Heart left ventricle (tissue), 16 donors: Measurements from ENCODE around the gene ITGA11. TPM values are rescaled to one million over a fixed set of nuclear protein-coding genes. Genes with fewer than 3 reads are reported as not detected.
A peak's percentile ranks its signal among the peaks of the same experiment; 100 is the strongest.

ENCODE experiments used
- ATAC-seq, 4 donors: fragments of 200-7000 bp; cut with Tn5 transposase; one replicate each; pipeline ENCODE4 v1.9.1; 2020 to 2022; ENCODE audit warnings: moderate library complexity in 4 of 4, mild to moderate bottlenecking in 3 of 4, moderate number of reproducible peaks in 1 of 4
- DNase-seq, 5 donors: peaks; one replicate each; pipeline ENCODE4 v3.0.0-alpha.2; 2020
- H3K27ac ChIP-seq, 12 donors: fragments of 200-600 bp; sonication (generic) in 4 of 12; one replicate each; pipeline versions ENCODE4 v1.5.0 to v1.8.0; 2016 to 2022; ENCODE audit warnings: mild to moderate bottlenecking in 2 of 12
- H3K27me3 ChIP-seq, 9 donors: fragments of 200-600 bp; sonication (generic) in 2 of 9; one replicate each; pipeline versions ENCODE4 v1.5.1 to v1.8.0; 2016 to 2022; ENCODE audit warnings: mild to moderate bottlenecking in 3 of 9
- H3K36me3 ChIP-seq, 9 donors: fragments of 200-600 bp; sonication (generic) in 2 of 9; one replicate each; pipeline versions ENCODE4 v1.5.0 to v1.8.0; 2018 to 2022; ENCODE audit warnings: mild to moderate bottlenecking in 2 of 9
- H3K4me1 ChIP-seq, 12 donors: fragments of 200-600 bp; sonication (generic) in 4 of 12; one replicate each; pipeline versions ENCODE4 v1.5.0 to v1.8.0; 2016 to 2022; ENCODE audit warnings: mild to moderate bottlenecking in 3 of 12
- H3K4me3 ChIP-seq, 12 donors: fragments of 200-600 bp; sonication (generic) in 4 of 12; one replicate each; pipeline versions ENCODE4 v1.5.0 to v1.8.0; 2017 to 2022; ENCODE audit warnings: mild to moderate bottlenecking in 9 of 12, moderate library complexity in 4 of 12
- H3K9me3 ChIP-seq, 12 donors: fragments of 200-600 bp; sonication (generic) in 4 of 12; one replicate each; pipeline versions ENCODE4 v1.5.0 to v1.8.0; 2016 to 2022; ENCODE audit warnings: mild to moderate bottlenecking in 1 of 12
- CTCF ChIP-seq, 12 donors: fragments of 200-600 bp; sonication (generic) in 4 of 12; IDR thresholded peaks; one replicate each; pipeline versions ENCODE4 v1.5.0 to v1.8.0; 2018 to 2022; ENCODE audit warnings: antibody characterized with exemption in 12 of 12, mild to moderate bottlenecking in 5 of 12
- POLR2A ChIP-seq, 2 donors: fragments of 450-650 bp; IDR thresholded peaks; one replicate each; pipeline ENCODE4 v1.6.1; 2017; ENCODE audit warnings: antibody characterized with exemption in 2 of 2, mild to moderate bottlenecking in 2 of 2, moderate library complexity in 2 of 2
- WGBS, 4 donors: extraction: QIAGEN DNeasy Blood & Tissue Kit in 2 of 4; methylation state at CpG; one replicate each; pipeline versions ENCODE4 v1.1.5 to v1.1.7; 2013 to 2018; 5-methylcytosine and 5-hydroxymethylcytosine counted together
- intact Hi-C, 10 donors: fragments of 100-400 bp; cut with DNase I; formaldehyde crosslinking; loops; one replicate each; pipeline versions ENCODE4 v1.11.1 to v1.14.2; 2022
- polyA plus RNA-seq, 2 donors: library from polyadenylated mRNA; stranded (reverse); fragments of 200-250 nt; gene quantifications; one replicate each; pipeline ENCODE4 v1.2.3, GENCODE V29; 2013
- total RNA-seq, 9 donors: library from RNA; depleted of rRNA in 2 of 9; stranded (reverse); fragments of >200 nt in 2 of 9; fragmentation: NEBNext Ultra II Directional in 3 of 9; extraction: Animal tissue kit (Norgen Biotek cat#: 25700) in 3 of 9; gene quantifications; one replicate each; pipeline versions ENCODE4 v1.1.0 to v1.2.4, GENCODE V29; 2016 to 2023
- donor health status: ischemic (EF 13 %, LVEDD 7.1; RV severe dilation, severe dysfunction).
- donor health status: healthy with polysubstance abuse.
- donor health status: DM: no; HTN: yes; CAD: no.
- donor health status: DM: no; HTN: no; CAD: no.
- donor health status: ischemic (EF 25% LVEDD 6.9; RV normal size, moderate dysfunction).
- donor health status: ischemic (EF 25% LVEDD 5.7; RV mildly dilated, moderate dysfunction).
- donor health status: healthy.
- donor health status: DM: yes; HTN: yes; CAD: no.
- donor health status: ischemic (EF 35%, LVEDD 5.7; RV mildly dilated, moderate dysfunction).
- donor health status: nonischemic (EF 11% LVEDD 7.7; RV severe dilation, severe dysfunction).
- donor health status: DM: yes; HTN: yes; CAD: no.
- donor health status: PGD.
- donor health status: ischemic (EF 29% LVEDD 5.4; RV normal size, mild dysfunction).
- donor health status: nonischemic (EF 23%, LVEDD 6.1; RV moderate dilation, normal function).

ITGA11 gene
- total and polyA plus RNA-seq, 11 donors: 2.1 to 35.5 (median 12.1) TPM

GRCh38 chr15:68471541-68471940 is 39.6 kb upstream of the ITGA11 start:
- DNase-seq: no peak
- TF ChIP-seq POLR2A (IDR thresholded peaks at IDR 0.05) (no peak), CTCF (IDR thresholded peaks at IDR 0.05) (no peak)
- intact Hi-C loops: no loop called here
- H3K4me1 ChIP-seq: peaks cover 0 to 5% (median 0%) of the 10 kb centered on the region in 12 donors
- ATAC-seq: no peak
- no peaks in the 10 kb centered on the region for H3K9me3 ChIP-seq
- peaks cover 0 to 4% (median 0%) of the 10 kb centered on the region in 9 donors for H3K27me3 ChIP-seq
- no peak overlapping the region for H3K27ac ChIP-seq
- no peak overlapping the region for H3K4me3 ChIP-seq
- no peaks in the 10 kb centered on the region for H3K36me3 ChIP-seq
- WGBS, 4 donors: 84 to 88% (median 87%) methylated on average over 5 of the region's 5 CpGs

GRCh38 chr15:68470976-68471375 is 39.0 kb upstream of the ITGA11 start:
- no peaks in the 10 kb centered on the region for H3K9me3 ChIP-seq
- 84 to 94% (median 91%) methylated on average over 5 of the region's 5 CpGs for WGBS, 4 donors
- peaks cover 0 to 4% (median 0%) of the 10 kb centered on the region in 9 donors for H3K27me3 ChIP-seq

GRCh38 chr15:68470049-68470742 is 38.2 kb upstream of the ITGA11 start:
- DNase-seq: no peak
- TF ChIP-seq CTCF (IDR thresholded peaks at IDR 0.05) (no peak), POLR2A (IDR thresholded peaks at IDR 0.05) (no peak)
- Histone ChIP-seq H3K4me1 (peaks cover 0 to 9% (median 0%) of the 10 kb centered on the region in 12 donors), H3K4me3 (no peak overlapping the region), H3K9me3 (no peaks in the 10 kb centered on the region), H3K27me3 (peaks cover 0 to 4% (median 0%) of the 10 kb centered on the region in 9 donors), H3K36me3 (no peaks in the 10 kb centered on the region), H3K27ac (no peak overlapping the region)
- ATAC-seq: no peak
- intact Hi-C loops: no loop called here
- 89 to 97% (median 93%) methylated on average over 12 to 14 of the region's 14 CpGs for WGBS, 4 donors

More at GRCh38 chr15:68470976-68471375, 39.0 kb upstream of the ITGA11 start:
- DNase-seq (no peak), ATAC-seq (no peak)
- H3K4me1 ChIP-seq: peaks cover 0 to 5% (median 0%) of the 10 kb centered on the region in 12 donors
- no peak overlapping the region for H3K27ac ChIP-seq
- H3K36me3 ChIP-seq: no peaks in the 10 kb centered on the region
- H3K4me3 ChIP-seq: no peak overlapping the region
- intact Hi-C loops: no loop called here
- no peak for TF ChIP-seq POLR2A (IDR thresholded peaks at IDR 0.05)
- TF ChIP-seq CTCF (IDR thresholded peaks at IDR 0.05): no peak

GRCh38 chr15:68469162-68470048 is 37.4 kb upstream of the ITGA11 start:
- H3K27ac ChIP-seq: no peak overlapping the region
- no peaks in the 10 kb centered on the region for H3K36me3 ChIP-seq
- H3K27me3 ChIP-seq: peaks cover 0 to 4% (median 0%) of the 10 kb centered on the region in 9 donors
- H3K4me1 ChIP-seq: peaks cover 0 to 9% (median 0%) of the 10 kb centered on the region in 12 donors
- no peak overlapping the region for H3K4me3 ChIP-seq
- intact Hi-C loops: no loop called here
- ATAC-seq: peak in 1 of 4 donors; percentile 15
- H3K9me3 ChIP-seq: no peaks in the 10 kb centered on the region
- TF ChIP-seq POLR2A (IDR thresholded peaks at IDR 0.05): no peak
- no peak for TF ChIP-seq CTCF (IDR thresholded peaks at IDR 0.05)
- 81 to 89% (median 86%) methylated on average over 6 of the region's 6 CpGs for WGBS, 4 donors
- no peak for DNase-seq
